ENCODE results near the gene TLDC2.
"Not testable (repeated sequence)": the region's sequence is repeated elsewhere in the genome, so short reads cannot be mapped to it uniquely, and the experiment has no call there.

The TLDC2 gene

GRCh38 chr20:36875702-36876472, at the start of gene TLDC2:
TSS of gene TLDC2 (plus strand) at chr20:36876138. CDS start at chr20:36876175, 37 bp downstream.
- FAIRE-seq (no peak), DNase-seq (ENCODE audit: low spot score) (no peak)

GRCh38 chr20:36826554-36827244, 49.2 kb upstream of the TLDC2 start:
- DNase-seq (ENCODE audit: low spot score): no peak
- FAIRE-seq: no peak

- FAIRE-seq: no peak
- DNase-seq (ENCODE audit: low spot score): no peak
Measured at GRCh38 chr20:36827541-36828279, 48.2 kb upstream of the TLDC2 start.

- no peak for DNase-seq (ENCODE audit: low spot score)
- no peak for FAIRE-seq
Measured at GRCh38 chr20:36830791-36831691, 44.9 kb upstream of the TLDC2 start.

GRCh38 chr20:36832791-36833190, 43.1 kb upstream of the TLDC2 start:
- DNase-seq (ENCODE audit: low spot score) (no peak), FAIRE-seq (no peak)

GRCh38 chr20:36833275-36834020, 42.5 kb upstream of the TLDC2 start:
- no peak for FAIRE-seq

GRCh38 chr20:36835025-36835424, 40.9 kb upstream of the TLDC2 start:
- FAIRE-seq: no peak
- no peak for DNase-seq (ENCODE audit: low spot score)

More at GRCh38 chr20:36833275-36834020, 42.5 kb upstream of the TLDC2 start:
- DNase-seq (ENCODE audit: low spot score): no peak

- peak; percentile 83 for FAIRE-seq
- peak; percentile 89 for DNase-seq (ENCODE audit: low spot score)
Measured at GRCh38 chr20:36835453-36836198, 40.3 kb upstream of the TLDC2 start.

GRCh38 chr20:36836591-36837269, 39.2 kb upstream of the TLDC2 start:
- FAIRE-seq (no peak), DNase-seq (ENCODE audit: low spot score) (peak; percentile 24)

- not testable (repeated sequence) for FAIRE-seq; DNase-seq (ENCODE audit: low spot score)
Measured at GRCh38 chr20:36838376-36838775, 37.6 kb upstream of the TLDC2 start.

- FAIRE-seq (no peak), DNase-seq (ENCODE audit: low spot score) (no peak)
Measured at GRCh38 chr20:36839150-36839549, 36.8 kb upstream of the TLDC2 start.

GRCh38 chr20:36841030-36841429, 34.9 kb upstream of the TLDC2 start:
- not testable (repeated sequence) for DNase-seq (ENCODE audit: low spot score); FAIRE-seq

GRCh38 chr20:36845288-36845971, 30.5 kb upstream of the TLDC2 start:
- DNase-seq (ENCODE audit: low spot score): no peak
- no peak for FAIRE-seq

- FAIRE-seq (no peak), DNase-seq (ENCODE audit: low spot score) (no peak)
Measured at GRCh38 chr20:36847009-36847709, 28.8 kb upstream of the TLDC2 start.

GRCh38 chr20:36847710-36848040, 28.3 kb upstream of the TLDC2 start:
- no peak for DNase-seq (ENCODE audit: low spot score)
- no peak for FAIRE-seq

- peak; percentile 75 for DNase-seq (ENCODE audit: low spot score)
Measured at GRCh38 chr20:36848078-36848660, 27.8 kb upstream of the TLDC2 start.

GRCh38 chr20:36848677-36849076, 27.3 kb upstream of the TLDC2 start:
- no peak for DNase-seq (ENCODE audit: low spot score)
- FAIRE-seq: no peak

More at GRCh38 chr20:36848078-36848660, 27.8 kb upstream of the TLDC2 start:
- FAIRE-seq: no peak

Data from RCC 7860 (cell line).